22Rv1 (cell line): ENCODE measurements around the gene COL6A3.

Experiments
- H3K27ac ChIP-seq: fragments of 450-650 bp; 2 replicates; pipeline ENCODE4 v1.5.1; 2017
- CTCF ChIP-seq: fragments of 450-650 bp; IDR thresholded peaks from 2 replicates; pipeline ENCODE4 v1.5.1; 2017; ENCODE audit warnings: mild to moderate bottlenecking
- ZFX ChIP-seq: fragments of 450-650 bp; IDR thresholded peaks from 2 replicates; pipeline ENCODE4 v1.6.1; 2017; ENCODE audit warnings: antibody characterized with exemption, borderline replicate concordance

COL6A3 gene

DNA sequence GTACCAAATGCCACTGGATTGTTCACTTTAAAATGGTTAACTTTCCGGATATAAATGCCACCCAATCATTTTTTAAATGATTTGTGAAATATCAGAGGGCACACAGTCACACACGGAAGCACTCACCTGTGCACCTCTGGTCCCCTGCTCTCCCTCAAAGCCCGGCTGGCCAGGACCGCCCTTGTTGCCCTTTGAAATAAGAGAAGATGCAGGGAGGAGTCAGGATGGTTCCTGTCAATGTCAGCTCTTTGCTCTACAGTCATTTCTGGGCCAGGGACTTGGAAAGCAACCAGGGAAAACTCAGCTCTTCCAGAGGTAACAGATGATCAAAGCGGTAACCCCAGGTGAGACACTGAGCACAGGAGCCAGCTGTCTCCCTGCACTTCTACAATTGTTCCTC is 60.7 kb downstream of the COL6A3 start:
- TF ChIP-seq CTCF (no peak), ZFX (no peak)
- H3K27ac ChIP-seq = no peak overlapping the region

DNA sequence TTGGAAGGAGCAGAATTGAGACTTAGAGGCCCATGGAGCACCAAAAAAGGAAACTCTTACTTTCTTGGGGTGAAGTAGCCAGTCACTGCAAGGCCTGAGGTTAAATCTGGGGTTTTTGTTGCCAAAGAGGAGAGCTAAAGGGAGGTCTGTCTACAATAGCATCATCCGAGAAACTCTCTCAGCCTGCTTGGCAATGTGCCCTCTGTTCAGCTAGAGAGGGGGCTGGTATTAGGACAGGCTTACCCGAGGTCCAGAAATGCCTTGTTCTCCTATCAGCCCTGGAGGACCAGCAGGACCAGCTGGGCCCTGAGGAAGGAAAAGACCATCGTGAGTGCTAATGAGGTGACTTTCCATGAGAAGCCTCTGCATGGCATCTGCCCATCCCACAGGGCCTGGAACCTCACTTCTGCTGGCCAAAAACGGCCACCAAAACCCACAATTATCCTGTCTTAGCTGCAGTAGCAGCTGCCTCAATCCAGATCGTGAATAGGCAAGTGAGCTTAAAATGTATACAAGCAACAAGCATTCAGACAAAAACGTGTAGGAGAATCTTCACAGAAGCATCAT is 61.6 kb downstream of the COL6A3 start:
- H3K27ac ChIP-seq = no peak overlapping the region
- no peak for TF ChIP-seq CTCF
- TF ChIP-seq ZFX = no peak

DNA sequence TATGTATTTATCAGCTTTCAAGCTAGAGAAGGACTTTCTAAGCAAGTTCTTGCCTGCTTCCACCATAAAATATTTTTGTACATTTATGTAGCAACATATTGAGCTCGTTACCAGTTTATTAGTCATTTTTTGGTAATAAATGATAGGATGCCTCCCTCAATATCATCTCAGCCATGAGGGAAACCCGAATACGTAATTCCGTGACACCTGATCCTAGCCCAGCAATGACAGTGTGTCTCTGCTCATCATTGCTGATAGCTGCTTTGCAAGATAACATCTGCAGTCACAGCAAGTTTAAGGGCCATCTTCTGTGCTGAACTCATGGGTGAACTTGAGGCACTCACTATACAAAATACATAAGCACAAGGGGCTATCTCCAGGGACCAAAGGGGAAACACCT is 62.2 kb downstream of the COL6A3 start:
- TF ChIP-seq ZFX = no peak
- no peak for TF ChIP-seq CTCF
- H3K27ac ChIP-seq = no peak overlapping the region

- no peak overlapping the region for H3K27ac ChIP-seq
- TF ChIP-seq ZFX (no peak), CTCF (no peak)
Measured at GRCh38 chr2:237351046-237351445, 62.9 kb downstream of the COL6A3 start.

DNA sequence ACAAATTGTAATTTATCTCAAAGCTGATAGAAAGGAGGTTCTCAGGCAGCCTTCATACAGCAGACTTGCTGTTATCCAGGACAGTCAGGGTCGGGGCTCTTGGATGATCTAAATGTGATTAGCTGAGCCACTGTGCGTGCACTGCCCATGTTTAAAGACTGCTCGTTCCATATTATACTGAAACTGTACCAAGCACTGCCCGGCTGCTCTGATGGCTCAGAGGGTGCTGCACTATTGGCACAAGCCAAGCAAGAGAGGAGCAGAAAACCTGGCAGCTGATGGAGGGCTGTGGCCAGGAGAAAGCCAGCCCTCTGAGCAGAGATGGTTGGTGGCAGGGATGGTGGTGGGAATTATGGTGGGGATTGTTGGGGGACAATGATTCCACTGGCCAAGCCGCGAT is 63.4 kb downstream of the COL6A3 start:
- no peak overlapping the region for H3K27ac ChIP-seq
- no peak for TF ChIP-seq ZFX
- TF ChIP-seq CTCF = no peak

DNA sequence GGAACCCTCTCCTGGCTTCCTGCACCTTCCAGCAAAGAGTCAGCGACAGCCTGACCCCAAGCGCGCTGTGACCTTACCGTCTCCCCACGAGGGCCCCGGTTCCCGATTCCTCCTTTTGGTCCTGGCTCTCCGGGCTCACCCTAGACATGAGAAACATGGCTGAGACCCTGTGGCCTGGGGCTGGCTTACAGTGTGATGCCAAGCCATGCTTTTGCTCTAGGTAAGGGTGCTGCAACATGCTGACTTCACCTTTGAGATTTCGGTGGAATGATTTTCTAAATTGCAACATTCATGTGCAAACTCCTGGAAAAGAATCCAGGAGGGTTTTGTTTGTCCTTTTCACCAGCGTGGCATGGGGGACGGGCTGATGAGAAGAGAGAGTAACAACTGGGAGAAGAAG is 63.9 kb downstream of the COL6A3 start:
- H3K27ac ChIP-seq = no peak overlapping the region

More for the DNA sequence above, 63.9 kb downstream of the COL6A3 start:
- TF ChIP-seq CTCF = no peak
- TF ChIP-seq ZFX = no peak
